IMR-90 (cell line): ENCODE data around the gene NXPH3. TPM values are rescaled to one million over a fixed set of nuclear protein-coding genes. Genes with fewer than 3 reads are reported as not detected.

Experiments
- ATAC-seq: fragments of 200-7000 bp; cut with Tn5 transposase; 2 replicates; pipeline ENCODE4 v1.9.1; 2020; ENCODE audit warnings: low read depth, mild to moderate bottlenecking, moderate library complexity
- BruUV-seq: library from RNA; stranded (reverse); fragments of 400-500 nt; replicated peaks from 2 replicates; lab custom pipeline; 2021; lab: Mats Ljungman, UMichigan
- CTCF ChIA-PET: fragments of 300-600 bp; formaldehyde crosslinking; extraction: SDS; loops from one replicate; lab custom pipeline; 2021; ENCODE audit warnings: antibody characterized with exemption; lab: Yijun Ruan, JAX
- POLR2A ChIA-PET: fragments of 300-600 bp; sonication (Branson Sonifier 250); formaldehyde crosslinking; loops from one replicate; lab custom pipeline; 2022; ENCODE audit warnings: antibody characterized with exemption; ENCODE audit not compliant: unreplicated experiment; lab: Charles Lee
- DNase-seq: peaks from one replicate; pipeline ENCODE4 v3.0.0; 2013
- H2AFZ ChIP-seq: replicated peaks from 2 replicates; pipeline ENCODE3; 2013; ENCODE audit warnings: low read length, mild to moderate bottlenecking; ENCODE audit not compliant: poor library complexity
- H2AK5ac ChIP-seq: 2 replicates; pipeline ENCODE4 v1.6.1; 2013; ENCODE audit warnings: low read depth, low read length, inconsistent platforms
- H2AK9ac ChIP-seq: replicated peaks from 2 replicates; pipeline ENCODE3; 2013; ENCODE audit warnings: mild to moderate bottlenecking, low read depth, low read length, moderate library complexity; ENCODE audit not compliant: poor library complexity
- H2BK120ac ChIP-seq: 2 replicates; pipeline ENCODE4 v1.6.1; 2013; ENCODE audit warnings: low read depth, low read length, inconsistent platforms
- H2BK15ac ChIP-seq: 3 replicates; pipeline ENCODE4 v1.6.1; 2013; ENCODE audit warnings: low read depth, low read length, inconsistent platforms
- H2BK20ac ChIP-seq: 2 replicates; pipeline ENCODE4 v1.6.1; 2013; ENCODE audit warnings: low read depth, mild to moderate bottlenecking, inconsistent platforms, low read length, moderate library complexity
- H2BK5ac ChIP-seq: 2 replicates; pipeline ENCODE4 v1.6.1; 2013; ENCODE audit warnings: mild to moderate bottlenecking, low read depth, low read length, inconsistent platforms; ENCODE audit not compliant: poor library complexity, severe bottlenecking
- H3K14ac ChIP-seq: replicated peaks from 2 replicates; pipeline ENCODE4 v1.6.1; 2013; ENCODE audit warnings: low read depth, low read length, inconsistent platforms
- H3K18ac ChIP-seq: 2 replicates; pipeline ENCODE4 v1.6.1; 2013; ENCODE audit warnings: low read depth, low read length, control low read depth
- H3K23ac ChIP-seq: 2 replicates; pipeline ENCODE4 v1.6.1; 2013; ENCODE audit warnings: low read depth, low read length, inconsistent platforms
- H3K27ac ChIP-seq: 2 replicates; pipeline ENCODE4 v1.5.1; 2013; ENCODE audit warnings: mild to moderate bottlenecking, control low read depth, low read length; ENCODE audit not compliant: insufficient read depth
- H3K27me3 ChIP-seq: 2 replicates; pipeline ENCODE4 v1.6.1; 2013; ENCODE audit warnings: low read length; ENCODE audit not compliant: control insufficient read depth, insufficient read depth
- H3K36me3 ChIP-seq: 2 replicates; pipeline ENCODE4 v1.6.1; 2013; ENCODE audit warnings: low read length, mixed read lengths; ENCODE audit not compliant: control insufficient read depth, insufficient read depth
- H3K4ac ChIP-seq: 2 replicates; pipeline ENCODE4 v1.6.1; 2013; ENCODE audit warnings: low read depth, low read length, inconsistent platforms
- H3K4me1 ChIP-seq: 2 replicates; pipeline ENCODE4 v1.6.1; 2013; ENCODE audit warnings: low read length, mixed read lengths; ENCODE audit not compliant: control insufficient read depth, insufficient read depth
- H3K4me2 ChIP-seq: 2 replicates; pipeline ENCODE4 v1.6.1; 2013; ENCODE audit warnings: low read depth, mild to moderate bottlenecking, control low read depth, low read length, moderate library complexity
- H3K4me3 ChIP-seq: 2 replicates; pipeline ENCODE4 v1.5.1; 2013; ENCODE audit warnings: low read depth, mild to moderate bottlenecking, control low read depth, low read length, moderate library complexity; ENCODE audit not compliant: insufficient read depth
- H3K56ac ChIP-seq: 2 replicates; pipeline ENCODE4 v1.6.1; 2013; ENCODE audit warnings: low read length, inconsistent platforms; ENCODE audit not compliant: insufficient read depth; ENCODE audit errors: extremely low read depth
- H3K79me1 ChIP-seq, 2 experiments: 2 replicates each; pipeline ENCODE4 v1.6.1; 2013; ENCODE audit warnings: low read length in 2 of 2, inconsistent platforms in 1 of 2, low read depth in 1 of 2
- H3K9ac ChIP-seq: 2 replicates; pipeline ENCODE4 v1.6.1; 2013; ENCODE audit warnings: low read depth, low read length, control low read depth
- H3K9me1 ChIP-seq: 2 replicates; pipeline ENCODE4 v1.6.1; 2013; ENCODE audit warnings: low read length, inconsistent platforms; ENCODE audit not compliant: insufficient read depth
- H3K9me3 ChIP-seq: 2 replicates; pipeline ENCODE4 v1.6.1; 2013; ENCODE audit warnings: low read length; ENCODE audit not compliant: control insufficient read depth, insufficient read depth
- H4K20me1 ChIP-seq: 2 replicates; pipeline ENCODE4 v1.6.1; 2013; ENCODE audit warnings: low read length, inconsistent platforms; ENCODE audit not compliant: insufficient read depth
- H4K5ac ChIP-seq: 2 replicates; pipeline ENCODE4 v1.6.1; 2013; ENCODE audit warnings: mild to moderate bottlenecking, low read depth, low read length, control low read depth
- H4K8ac ChIP-seq, 2 experiments: 2 replicates each; pipeline ENCODE4 v1.6.1; 2013; ENCODE audit warnings: low read depth in 2 of 2, low read length in 2 of 2, control low read depth in 1 of 2, inconsistent platforms in 1 of 2
- H4K91ac ChIP-seq: 2 replicates; pipeline ENCODE4 v1.6.1; 2013; ENCODE audit warnings: low read depth, low read length, inconsistent platforms; ENCODE audit not compliant: insufficient read depth
- BHLHE40 ChIP-seq: fragments of 150-350 bp; IDR thresholded peaks from 2 replicates; pipeline ENCODE4 v1.6.1; 2016; ENCODE audit warnings: mild to moderate bottlenecking, low read depth, low read length
- CEBPB ChIP-seq: IDR thresholded peaks from 2 replicates; pipeline ENCODE4 v1.6.1; 2012; ENCODE audit warnings: low read depth, low read length, improper control_type of control experiment
- CHD1 ChIP-seq: IDR thresholded peaks from 2 replicates; pipeline ENCODE4 v1.6.1; 2012; ENCODE audit warnings: low read depth, low read length, improper control_type of control experiment
- FOS ChIP-seq: fragments of 150-350 bp; IDR thresholded peaks from 2 replicates; pipeline ENCODE4 v1.6.1; 2016; ENCODE audit warnings: low read depth, low read length
- MAFK ChIP-seq: IDR thresholded peaks from 2 replicates; pipeline ENCODE4 v1.6.1; 2012; ENCODE audit warnings: low read depth, low read length, improper control_type of control experiment
- MAZ ChIP-seq: IDR thresholded peaks from 2 replicates; pipeline ENCODE4 v1.6.1; 2012; ENCODE audit warnings: low read depth, mild to moderate bottlenecking, low read length, improper control_type of control experiment, moderate library complexity, borderline replicate concordance
- MXI1 ChIP-seq: IDR thresholded peaks from 2 replicates; pipeline ENCODE4 v1.6.1; 2012; ENCODE audit warnings: low read depth, mild to moderate bottlenecking, low read length, moderate library complexity, borderline replicate concordance
- NFE2L2 ChIP-seq: fragments of 150-350 bp; IDR thresholded peaks from 2 replicates; pipeline ENCODE4 v1.6.1; 2016; ENCODE audit warnings: low read depth, mild to moderate bottlenecking, low read length
- POLR2A ChIP-seq: IDR thresholded peaks from 2 replicates; pipeline ENCODE4 v1.6.1; 2012; ENCODE audit warnings: mild to moderate bottlenecking, low read depth, low read length
- RAD21 ChIP-seq: IDR thresholded peaks from 2 replicates; pipeline ENCODE4 v1.6.1; 2012; ENCODE audit warnings: low read length, improper control_type of control experiment
- RCOR1 ChIP-seq: IDR thresholded peaks from 2 replicates; pipeline ENCODE4 v1.6.1; 2012; ENCODE audit warnings: mild to moderate bottlenecking, low read length, improper control_type of control experiment; ENCODE audit not compliant: insufficient replicate concordance
- RFX5 ChIP-seq: IDR thresholded peaks from 2 replicates; pipeline ENCODE4 v1.8.0; 2012; ENCODE audit warnings: low read depth, mild to moderate bottlenecking, low read length, moderate library complexity
- SMC3 ChIP-seq: fragments of 150-350 bp; IDR thresholded peaks from 2 replicates; pipeline ENCODE4 v1.6.1; 2016; ENCODE audit warnings: low read depth, mild to moderate bottlenecking, antibody characterized with exemption, low read length, moderate library complexity
- WGBS, 2 experiments: methylation state at CpG; one replicate each; pipeline versions ENCODE4 v1.1.5 to v1.1.7; 2013; ENCODE audit warnings: missing lambda C conversion rate in 2 of 2; ENCODE audit not compliant: insufficient read length in 1 of 2; ENCODE audit errors: extremely low coverage in 2 of 2; 5-methylcytosine and 5-hydroxymethylcytosine counted together
- dilution Hi-C: fragments of 300-500 bp; cut with HindIII; formaldehyde crosslinking; loops from one replicate; pipeline ENCODE4 v1.14.3; 2018; ENCODE audit warnings: low sequenced_read_pairs; ENCODE audit not compliant: unreplicated experiment
- in situ Hi-C: fragments of 300-500 bp; cut with MboI; formaldehyde crosslinking; loops from 3 replicates; pipeline ENCODE4 v1.14.3; 2019; ENCODE audit warnings: low sequenced_read_pairs, inconsistent platforms, mixed read lengths
- intact Hi-C: fragments of 100-400 bp; cut with micrococcal nuclease; formaldehyde crosslinking; loops from 2 replicates; pipeline ENCODE4 v1.10.0; 2022
- polyA plus RNA-seq, 3 experiments: library from polyadenylated mRNA; depleted of rRNA; stranded (reverse); fragments of >200 nt; gene quantifications; 2 replicates each; pipeline ENCODE4 v1.2.3, GENCODE V29; 2012; ENCODE audit warnings: low replicate concordance in 1 of 3
- total RNA-seq: library from RNA; depleted of rRNA; stranded (reverse); fragments of >200 nt; gene quantifications from 2 replicates; pipeline ENCODE4 v1.2.3, GENCODE V29; 2012
- TF ChIP-seq, protein P1 (sequence below): fragments of 150-350 bp; IDR thresholded peaks from 2 replicates; pipeline ENCODE4 v1.6.1; 2017; ENCODE audit warnings: mild to moderate bottlenecking, antibody characterized with exemption, low read length, low read depth
- TF ChIP-seq, protein P2 (sequence below): conservative IDR thresholded peaks from 2 replicates; pipeline ENCODE4 v1.5.1; 2012; ENCODE audit warnings: mild to moderate bottlenecking, low read depth, low read length, improper control_type of control experiment
- TF ChIP-seq, protein P3 (sequence below): fragments of 150-350 bp; IDR thresholded peaks from 2 replicates; pipeline ENCODE4 v1.6.1; 2016; ENCODE audit warnings: low read depth, mild to moderate bottlenecking, low read length, moderate library complexity, borderline replicate concordance

NXPH3 gene
- total and polyA plus RNA-seq, 2 of the 4 experiments (the other 2 are of a cell fraction) = 0.18 to 0.31 TPM

DNA sequence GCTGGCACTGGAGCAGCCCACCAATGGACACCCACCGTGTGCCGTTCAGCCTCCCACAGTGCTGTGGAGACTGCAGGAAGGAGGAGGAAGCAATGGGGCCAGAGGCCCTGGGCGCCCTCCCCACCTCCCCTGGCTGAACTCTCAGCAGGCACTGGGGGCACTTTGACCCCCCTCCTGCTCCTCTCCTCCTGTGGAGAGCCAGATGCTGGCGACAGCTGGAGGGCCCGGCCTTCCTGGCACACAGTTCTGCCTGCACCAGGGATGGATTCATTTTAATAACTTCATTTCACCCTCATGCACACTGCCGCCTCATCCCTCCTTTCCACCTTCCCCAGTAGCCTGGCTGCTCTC is 6.0 kb downstream of the NXPH3 start:
- POLR2A ChIA-PET = no interaction called here
- Histone ChIP-seq H3K27me3 (peaks cover 15% of the 10 kb centered on the region), H3K9me1 (peaks cover 3% of the 10 kb centered on the region; the same call in 1 of the 2 replicates), H3K36me3 (no peaks in the 10 kb centered on the region), H4K5ac (no peak overlapping the region), H3K23ac (no peak overlapping the region), H3K79me1 (no peaks in the 10 kb centered on the region), H2AFZ (no peak overlapping the region), H3K4me1 (peaks cover 5% of the 10 kb centered on the region), H3K4me2 (no peak overlapping the region), H2BK5ac (no peak overlapping the region), H3K9me3 (no peaks in the 10 kb centered on the region), H2BK15ac (no peak overlapping the region), H2BK20ac (no peak overlapping the region), H3K56ac (no peak overlapping the region), H3K4ac (no peak overlapping the region), H4K91ac (no peak overlapping the region), H4K20me1 (no peaks in the 10 kb centered on the region), H4K8ac (no peak overlapping the region), H3K4me3 (no peak overlapping the region), H3K9ac (no peak overlapping the region), H3K14ac (no peak overlapping the region), H3K27ac (no peak overlapping the region), H2AK9ac (no peak overlapping the region), H2AK5ac (no peak overlapping the region), H2BK120ac (no peak overlapping the region), H3K18ac (no peak overlapping the region)
- ATAC-seq (no peak), DNase-seq (no peak)
- intact Hi-C loops (no loop called here), in situ Hi-C loops (no loop called here), dilution Hi-C loops (no loop called here)
- WGBS, 2 experiments = 37% methylated on average over 2 of the region's 6 CpGs; no CpG with 5 or more reads in 1 of the 2 experiments
- CTCF ChIA-PET = no interaction called here
- BruUV-seq = no TSS peak
- TF ChIP-seq BHLHE40 (no peak), RFX5 (no peak), NFE2L2 (no peak), MXI1 (no peak), SMC3 (no peak), RAD21 (no peak), RCOR1 (no peak), FOS (no peak), MAFK (no peak), MAZ (no peak), POLR2A (no peak), CEBPB (no peak), CHD1 (no peak)
- TF ChIP-seq, protein P1, sequence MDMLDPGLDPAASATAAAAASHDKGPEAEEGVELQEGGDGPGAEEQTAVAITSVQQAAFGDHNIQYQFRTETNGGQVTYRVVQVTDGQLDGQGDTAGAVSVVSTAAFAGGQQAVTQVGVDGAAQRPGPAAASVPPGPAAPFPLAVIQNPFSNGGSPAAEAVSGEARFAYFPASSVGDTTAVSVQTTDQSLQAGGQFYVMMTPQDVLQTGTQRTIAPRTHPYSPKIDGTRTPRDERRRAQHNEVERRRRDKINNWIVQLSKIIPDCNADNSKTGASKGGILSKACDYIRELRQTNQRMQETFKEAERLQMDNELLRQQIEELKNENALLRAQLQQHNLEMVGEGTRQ = no peak
- TF ChIP-seq, protein P2, sequence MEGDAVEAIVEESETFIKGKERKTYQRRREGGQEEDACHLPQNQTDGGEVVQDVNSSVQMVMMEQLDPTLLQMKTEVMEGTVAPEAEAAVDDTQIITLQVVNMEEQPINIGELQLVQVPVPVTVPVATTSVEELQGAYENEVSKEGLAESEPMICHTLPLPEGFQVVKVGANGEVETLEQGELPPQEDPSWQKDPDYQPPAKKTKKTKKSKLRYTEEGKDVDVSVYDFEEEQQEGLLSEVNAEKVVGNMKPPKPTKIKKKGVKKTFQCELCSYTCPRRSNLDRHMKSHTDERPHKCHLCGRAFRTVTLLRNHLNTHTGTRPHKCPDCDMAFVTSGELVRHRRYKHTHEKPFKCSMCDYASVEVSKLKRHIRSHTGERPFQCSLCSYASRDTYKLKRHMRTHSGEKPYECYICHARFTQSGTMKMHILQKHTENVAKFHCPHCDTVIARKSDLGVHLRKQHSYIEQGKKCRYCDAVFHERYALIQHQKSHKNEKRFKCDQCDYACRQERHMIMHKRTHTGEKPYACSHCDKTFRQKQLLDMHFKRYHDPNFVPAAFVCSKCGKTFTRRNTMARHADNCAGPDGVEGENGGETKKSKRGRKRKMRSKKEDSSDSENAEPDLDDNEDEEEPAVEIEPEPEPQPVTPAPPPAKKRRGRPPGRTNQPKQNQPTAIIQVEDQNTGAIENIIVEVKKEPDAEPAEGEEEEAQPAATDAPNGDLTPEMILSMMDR = no peak
- TF ChIP-seq, protein P3, sequence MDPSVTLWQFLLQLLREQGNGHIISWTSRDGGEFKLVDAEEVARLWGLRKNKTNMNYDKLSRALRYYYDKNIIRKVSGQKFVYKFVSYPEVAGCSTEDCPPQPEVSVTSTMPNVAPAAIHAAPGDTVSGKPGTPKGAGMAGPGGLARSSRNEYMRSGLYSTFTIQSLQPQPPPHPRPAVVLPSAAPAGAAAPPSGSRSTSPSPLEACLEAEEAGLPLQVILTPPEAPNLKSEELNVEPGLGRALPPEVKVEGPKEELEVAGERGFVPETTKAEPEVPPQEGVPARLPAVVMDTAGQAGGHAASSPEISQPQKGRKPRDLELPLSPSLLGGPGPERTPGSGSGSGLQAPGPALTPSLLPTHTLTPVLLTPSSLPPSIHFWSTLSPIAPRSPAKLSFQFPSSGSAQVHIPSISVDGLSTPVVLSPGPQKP = no peak
